Umbilical cord (tissue), 2 donors: Measurements from ENCODE around the gene DBNDD1. TPM values are rescaled to one million over a fixed set of nuclear protein-coding genes. Genes with fewer than 3 reads are reported as not detected.

Experiments
- DNase-seq: peaks from one replicate; pipeline ENCODE4 v3.0.0-alpha.2; 2015; ENCODE audit warnings: low spot score
- total RNA-seq: library from RNA; depleted of rRNA; stranded (reverse); fragments of >200 nt; gene quantifications from one replicate; pipeline ENCODE4 v1.2.3, GENCODE V29; 2014; ENCODE audit warnings: low replicate concordance; ENCODE audit not compliant: insufficient read depth

The DBNDD1 gene
- total RNA-seq, 1 donor from 2014 or later: 0.72 TPM

GRCh38 chr16:90035902-90036301 lies 16.6 kb upstream of the DBNDD1 start:
- no peak for DNase-seq

DNA sequence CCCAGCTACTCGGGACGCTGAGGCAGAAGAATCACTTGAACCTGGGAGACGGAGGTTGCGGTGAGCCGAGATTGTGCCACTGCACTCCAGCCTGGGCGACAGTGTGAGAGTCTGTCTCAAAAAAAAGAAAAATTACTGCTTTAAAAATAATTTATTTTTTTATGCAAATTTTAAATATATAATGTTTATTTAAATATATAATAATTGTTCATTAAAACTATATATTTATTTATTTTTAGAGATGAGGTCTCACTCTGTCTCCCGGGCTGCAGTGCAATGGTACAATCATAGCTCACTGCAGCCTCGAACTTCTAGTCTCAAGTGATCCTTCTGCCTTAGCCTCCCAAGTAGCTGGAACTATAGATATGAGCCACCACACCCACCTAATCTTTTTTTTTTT lies 15.2 kb upstream of the DBNDD1 start:
- DNase-seq: no peak

GRCh38 chr16:90033387-90033786 lies 14.1 kb upstream of the DBNDD1 start:
- no peak for DNase-seq

DNA sequence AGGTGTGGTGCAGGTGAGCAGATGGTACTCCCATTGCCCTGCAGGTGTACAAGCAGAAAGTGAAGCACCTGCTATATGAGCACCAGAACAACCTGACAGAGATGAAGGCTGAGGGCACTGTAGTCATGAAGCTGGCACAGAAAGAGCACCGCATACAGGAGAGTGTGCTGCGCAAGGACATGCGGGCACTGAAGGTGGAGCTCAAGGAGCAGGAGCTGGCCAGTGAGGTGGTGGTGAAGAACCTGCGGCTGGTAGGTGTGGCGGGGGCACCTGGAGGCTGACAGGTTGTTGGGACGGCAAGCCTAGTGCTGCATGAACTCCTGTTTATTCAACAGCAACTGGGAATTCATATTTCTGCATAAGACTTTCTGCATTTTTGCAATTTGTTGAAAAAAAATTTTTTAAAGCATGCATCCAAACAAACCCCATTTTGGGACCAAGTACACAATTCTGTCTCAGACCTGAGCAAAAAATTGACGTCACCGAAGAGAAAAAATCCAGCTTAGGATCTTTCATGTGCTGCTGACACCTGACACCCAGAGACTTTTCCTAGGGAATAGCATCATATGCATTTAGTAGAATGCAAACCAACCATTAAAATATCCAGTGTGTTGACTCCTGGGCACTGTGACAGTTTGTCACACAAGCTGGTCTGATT lies 13.5 kb upstream of the DBNDD1 start:
- no peak for DNase-seq

- DNase-seq: no peak
Observed at GRCh38 chr16:90031931-90032673, 12.8 kb upstream of the DBNDD1 start.

GRCh38 chr16:90031186-90031930 lies 12.1 kb upstream of the DBNDD1 start:
- no peak for DNase-seq

GRCh38 chr16:90028985-90029384 lies 9.7 kb upstream of the DBNDD1 start:
- DNase-seq: no peak

DNA sequence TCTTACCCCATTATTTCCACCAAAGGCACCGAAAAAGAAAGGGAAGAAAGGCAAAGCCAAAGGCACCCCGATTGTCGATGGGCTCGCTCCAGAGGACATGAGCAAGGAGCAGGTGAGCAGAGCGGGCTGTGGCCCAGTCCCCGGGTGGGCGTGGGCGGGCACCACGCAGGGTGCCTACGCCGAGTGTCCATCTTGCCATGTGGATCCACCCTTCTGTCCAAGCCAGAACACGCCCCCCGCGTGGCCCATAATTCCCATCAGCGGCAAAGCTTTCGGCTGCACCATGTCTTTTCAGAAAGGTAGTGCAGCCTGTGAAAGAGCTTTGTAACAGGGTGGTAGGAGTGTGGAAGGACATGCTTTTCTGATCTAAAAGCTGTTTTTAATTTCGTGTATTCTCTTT lies 8.4 kb upstream of the DBNDD1 start:
- DNase-seq: no peak

DNA sequence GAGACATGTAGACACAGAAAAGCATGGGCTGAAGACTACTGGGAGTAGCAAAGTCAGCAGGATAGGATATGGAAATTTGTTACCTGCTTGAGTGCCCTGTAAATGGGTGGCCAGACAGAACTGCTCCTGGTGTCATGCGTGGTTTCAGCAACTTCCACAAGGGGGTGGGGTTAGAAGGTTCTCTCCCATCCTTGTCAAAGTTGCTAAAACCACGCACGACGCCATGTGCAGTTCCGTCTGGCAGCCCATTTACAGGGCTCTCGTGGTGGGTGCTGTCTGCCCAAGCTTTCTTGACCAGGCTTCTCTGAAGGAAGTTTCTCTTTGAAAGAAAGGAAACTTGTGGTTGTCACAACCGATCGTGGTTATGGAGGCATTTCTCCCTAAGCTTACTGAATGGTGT lies 6.9 kb upstream of the DBNDD1 start:
- no peak for DNase-seq

DNA sequence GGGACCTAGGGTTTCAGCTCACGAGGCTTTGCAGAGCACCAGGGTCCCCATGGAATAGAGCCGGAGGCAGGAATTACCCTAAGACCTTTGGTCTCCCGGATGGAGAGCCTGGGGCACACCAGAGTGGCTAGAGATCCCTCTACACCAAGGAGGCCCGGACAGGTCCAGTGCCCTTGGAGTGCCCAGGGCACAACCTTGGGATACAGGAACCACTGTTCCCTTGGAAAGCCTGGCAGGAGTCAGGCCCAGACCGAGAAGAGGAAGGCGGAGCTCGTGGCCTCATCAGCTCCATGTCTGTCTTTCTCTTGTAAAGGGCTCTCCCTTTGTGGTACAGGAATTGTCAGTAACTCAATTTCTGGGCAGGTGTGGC lies 3.8 kb upstream of the DBNDD1 start:
- DNase-seq: no peak

DNA sequence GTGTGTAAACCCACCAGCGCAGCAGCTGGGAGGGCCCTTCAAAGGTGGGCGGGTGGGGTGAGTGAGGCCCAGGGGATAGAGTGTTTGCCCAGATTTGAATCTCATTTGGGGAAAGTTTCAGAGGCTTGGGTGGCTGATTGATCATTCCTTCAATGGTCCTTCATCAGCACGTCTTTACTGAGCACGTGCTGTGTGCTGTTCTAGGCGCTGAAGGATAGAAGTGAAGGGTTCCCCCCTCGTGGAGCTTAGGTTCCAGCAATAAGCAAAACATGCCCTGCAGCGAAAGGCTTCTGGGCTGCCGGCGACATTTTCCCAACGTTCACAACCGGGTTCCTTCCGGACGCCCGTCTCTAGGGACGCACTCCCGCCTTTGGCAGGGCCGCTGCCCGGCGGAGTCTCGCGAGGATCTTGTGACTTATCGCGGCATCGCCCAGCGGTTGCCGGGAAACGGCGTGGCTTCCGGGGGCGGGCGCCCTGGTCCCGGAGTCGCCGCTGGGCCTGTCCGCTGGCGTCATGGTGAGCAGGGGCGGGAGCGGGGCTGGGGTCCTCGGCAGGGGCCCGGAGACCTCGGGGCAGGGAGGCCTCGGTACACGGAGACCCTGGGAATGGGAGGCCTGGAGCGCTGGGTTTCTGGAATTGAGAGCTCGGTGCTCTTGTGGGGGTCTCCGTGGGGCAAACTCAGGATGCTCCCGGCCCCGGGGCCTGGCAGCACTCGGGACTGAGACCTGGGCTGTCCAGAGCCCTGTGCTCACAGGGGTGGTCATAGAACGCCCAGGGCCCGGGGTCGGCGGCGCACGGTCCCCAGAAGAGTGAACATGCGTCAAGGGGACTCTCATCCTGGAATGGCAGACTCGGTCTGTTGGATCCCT lies 3.2 kb upstream of the DBNDD1 start:
- DNase-seq: peak; percentile 93

GRCh38 chr16:90020838-90021382 lies 1.7 kb upstream of the DBNDD1 start:
- DNase-seq: no peak

GRCh38 chr16:90020260-90020837 lies 1.1 kb upstream of the DBNDD1 start:
- no peak for DNase-seq

DNA sequence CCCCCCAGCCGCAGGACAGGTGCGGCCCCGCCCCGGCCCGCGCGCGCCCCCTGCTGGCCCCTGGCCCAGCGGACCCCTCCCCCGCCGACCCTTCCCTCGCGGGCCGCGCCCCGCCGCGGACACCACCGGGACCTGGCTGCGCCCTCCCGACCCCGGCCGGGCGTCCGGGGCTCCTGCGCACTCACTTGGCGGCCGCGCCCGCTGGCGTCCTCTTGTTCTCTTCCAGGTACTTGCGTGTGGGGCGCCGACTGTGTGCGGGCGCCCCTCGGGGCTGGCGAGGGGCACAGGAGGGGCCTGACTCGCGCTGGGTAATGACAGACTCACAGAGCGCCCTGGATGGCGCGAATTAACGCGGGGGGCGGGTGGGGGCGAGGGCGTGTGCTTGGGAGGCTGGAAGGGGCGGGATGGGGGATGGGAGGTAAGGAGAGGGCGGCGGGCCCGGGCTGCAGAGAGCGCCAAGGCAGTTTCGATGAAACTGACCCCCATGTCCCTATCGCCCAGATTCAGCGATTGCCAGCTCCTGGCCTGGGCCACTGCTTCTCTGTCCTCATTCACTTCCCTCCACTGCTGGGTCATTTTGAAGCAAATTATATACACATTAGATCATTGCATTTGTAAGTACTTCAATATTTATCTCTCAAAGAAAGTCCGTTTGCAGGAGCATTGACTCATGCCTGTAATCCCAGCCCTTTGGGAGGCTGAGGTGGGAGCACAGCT lies 445 bp upstream of the DBNDD1 start:
- DNase-seq: peak; percentile 58

- no peak for DNase-seq
Observed at GRCh38 chr16:90018297-90018651, 982 bp downstream of the DBNDD1 start.

- DNase-seq: no peak
Observed at GRCh38 chr16:90016339-90016950, 2.8 kb downstream of the DBNDD1 start.

- no peak for DNase-seq
Observed at GRCh38 chr16:90015586-90016338, 3.5 kb downstream of the DBNDD1 start.

DNA sequence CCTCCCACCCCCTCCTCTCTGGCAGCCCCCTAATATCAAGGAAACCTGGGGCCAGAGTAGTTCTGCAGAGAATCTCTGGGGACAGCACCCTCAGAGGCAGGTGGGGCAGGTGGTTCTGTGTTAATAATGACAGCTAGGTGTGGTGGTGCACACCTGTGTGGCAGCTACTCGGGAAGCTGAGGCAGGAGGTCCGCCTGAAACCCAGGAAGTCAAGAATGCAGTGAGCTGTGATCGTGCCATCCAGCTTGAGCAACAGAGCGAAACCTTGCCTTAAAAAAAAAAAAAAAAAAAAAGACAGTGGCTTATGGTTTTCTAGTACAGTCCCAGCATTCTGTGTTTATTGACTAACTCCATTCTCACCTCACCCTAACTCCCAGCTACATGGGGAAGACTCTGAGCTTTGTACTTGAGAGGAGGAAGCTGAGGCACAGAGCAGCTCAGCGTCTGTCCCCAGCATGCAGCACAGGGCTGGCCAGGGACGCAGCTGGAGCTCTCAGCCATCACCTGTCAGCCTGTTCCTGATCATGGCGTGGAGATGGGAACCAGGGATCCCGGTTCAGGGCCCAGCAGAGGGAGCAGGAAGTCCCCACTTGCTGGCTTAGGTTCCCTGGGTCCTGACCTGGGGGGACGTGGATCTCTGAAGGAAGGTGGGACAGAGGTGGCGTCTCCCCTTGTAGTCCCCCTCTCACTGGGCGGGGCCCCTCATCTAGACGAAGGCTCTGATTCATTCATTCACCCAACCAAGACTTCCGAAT lies 6.1 kb downstream of the DBNDD1 start:
- no peak for DNase-seq
